MM.1S (cell line): ENCODE measurements around the gene CBFA2T3.

Experiments
- EZH2 ChIP-seq: fragments of 300-600 bp; sonication (generic); optimal IDR thresholded peaks from 2 replicates; pipeline ENCODE3; 2017; ENCODE audit warnings: low read depth, mild to moderate bottlenecking, antibody characterized with exemption, low read length, mixed read lengths
- TF ChIP-seq, protein P1 (sequence below): fragments of 300-600 bp; sonication (generic); IDR thresholded peaks from 2 replicates; pipeline ENCODE4 v1.5.1; 2016; ENCODE audit warnings: antibody characterized with exemption, low read length, mixed read lengths

DNA sequence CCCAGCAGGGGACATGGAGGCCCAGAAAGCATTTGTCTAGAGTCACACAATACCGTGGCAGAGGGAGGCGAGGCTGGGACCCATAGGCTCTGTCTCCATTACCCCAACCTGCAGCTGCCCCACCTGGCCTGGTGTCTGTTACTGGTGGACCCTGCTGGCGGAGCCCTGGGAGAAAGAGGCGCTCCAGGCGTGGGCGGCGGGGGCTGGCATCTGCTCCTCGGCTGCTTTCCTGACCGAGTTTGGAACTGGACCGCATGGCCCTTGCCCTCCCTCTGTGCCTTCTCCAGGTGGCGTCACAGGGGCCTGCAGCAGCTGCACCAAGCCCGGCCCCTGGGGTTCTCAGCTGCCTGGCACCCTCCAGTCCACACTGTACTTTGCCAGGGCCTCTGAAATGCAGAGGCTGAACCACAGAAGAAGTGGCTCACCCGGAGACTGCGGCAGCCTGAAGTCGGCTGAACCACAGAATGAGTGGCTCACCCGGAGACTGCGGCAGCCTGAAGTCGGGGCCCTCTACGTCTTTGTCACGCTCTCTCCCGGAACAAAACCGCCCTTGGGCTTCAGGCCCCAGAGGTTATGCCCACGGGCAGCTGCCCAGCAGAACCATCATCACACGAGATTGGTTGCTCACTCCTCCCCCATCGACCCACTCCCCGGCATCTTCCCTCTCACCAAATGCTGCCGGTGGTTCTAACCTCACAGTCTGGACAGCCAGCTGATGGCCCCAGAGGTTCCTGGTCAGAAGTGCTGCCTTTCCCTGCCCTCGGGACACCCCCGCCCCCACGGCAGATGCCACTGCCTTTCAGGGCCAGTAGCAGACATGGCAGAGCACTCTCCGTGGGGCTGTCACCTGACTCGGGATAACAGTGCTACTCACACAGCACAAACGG lies 20.2 kb downstream of the CBFA2T3 start:
- TF ChIP-seq, protein P1, sequence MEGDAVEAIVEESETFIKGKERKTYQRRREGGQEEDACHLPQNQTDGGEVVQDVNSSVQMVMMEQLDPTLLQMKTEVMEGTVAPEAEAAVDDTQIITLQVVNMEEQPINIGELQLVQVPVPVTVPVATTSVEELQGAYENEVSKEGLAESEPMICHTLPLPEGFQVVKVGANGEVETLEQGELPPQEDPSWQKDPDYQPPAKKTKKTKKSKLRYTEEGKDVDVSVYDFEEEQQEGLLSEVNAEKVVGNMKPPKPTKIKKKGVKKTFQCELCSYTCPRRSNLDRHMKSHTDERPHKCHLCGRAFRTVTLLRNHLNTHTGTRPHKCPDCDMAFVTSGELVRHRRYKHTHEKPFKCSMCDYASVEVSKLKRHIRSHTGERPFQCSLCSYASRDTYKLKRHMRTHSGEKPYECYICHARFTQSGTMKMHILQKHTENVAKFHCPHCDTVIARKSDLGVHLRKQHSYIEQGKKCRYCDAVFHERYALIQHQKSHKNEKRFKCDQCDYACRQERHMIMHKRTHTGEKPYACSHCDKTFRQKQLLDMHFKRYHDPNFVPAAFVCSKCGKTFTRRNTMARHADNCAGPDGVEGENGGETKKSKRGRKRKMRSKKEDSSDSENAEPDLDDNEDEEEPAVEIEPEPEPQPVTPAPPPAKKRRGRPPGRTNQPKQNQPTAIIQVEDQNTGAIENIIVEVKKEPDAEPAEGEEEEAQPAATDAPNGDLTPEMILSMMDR: no peak
- TF ChIP-seq EZH2: no peak
